HG03025 (cell line): ENCODE results near the gene TAF10.

ENCODE experiments used
- ATAC-seq: cut with Tn5 transposase; IDR thresholded peaks from one replicate; pipeline ENCODE4 v1.9.1; 2021; ENCODE audit warnings: mild to moderate bottlenecking, moderate library complexity; ENCODE audit not compliant: unreplicated experiment, low FRiP score

The TAF10 gene

GRCh38 chr11:6561288-6561687 lies 50.7 kb downstream of the TAF10 start:
- no peak for ATAC-seq
